ENCODE measurements around the gene SHMT1.
"Not testable (repeated sequence)": the region's sequence is repeated elsewhere in the genome, so short reads cannot be mapped to it uniquely, and the experiment has no call there.

Gene SHMT1

DNA sequence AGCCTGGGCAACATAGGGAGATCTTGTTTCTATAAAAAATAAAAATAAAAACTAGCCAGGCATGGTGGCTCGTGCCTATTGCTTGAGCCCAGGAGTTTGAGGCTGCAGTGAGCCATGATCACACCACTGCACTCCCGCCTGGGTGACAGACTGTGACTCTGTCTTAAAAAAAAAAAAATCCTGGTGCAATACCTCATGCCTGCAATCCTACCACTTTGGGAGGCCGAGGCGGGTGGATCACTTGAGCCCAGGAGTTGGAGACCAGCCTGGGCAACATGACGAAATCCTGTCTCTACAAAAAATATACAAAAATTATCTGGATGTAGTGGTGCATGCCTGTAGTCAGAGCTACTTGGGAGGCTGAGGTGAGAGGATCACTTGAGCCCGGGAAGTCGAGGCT, 20.9 kb upstream of the SHMT1 start:
- H3K4me1 ChIP-seq (ENCODE audit: control insufficient read depth in 1 of 2, insufficient read depth in 1 of 2, low read depth in 1 of 2, low read length in 1 of 2); H3K9me3 ChIP-seq; H3K4me3 ChIP-seq (ENCODE audit: low read depth in 1 of 2, low read length in 1 of 2); H3K27ac ChIP-seq; H3K36me3 ChIP-seq: not testable (repeated sequence)
- H3K27me3 ChIP-seq, result peaks cover 62% of the 10 kb centered on the region

DNA sequence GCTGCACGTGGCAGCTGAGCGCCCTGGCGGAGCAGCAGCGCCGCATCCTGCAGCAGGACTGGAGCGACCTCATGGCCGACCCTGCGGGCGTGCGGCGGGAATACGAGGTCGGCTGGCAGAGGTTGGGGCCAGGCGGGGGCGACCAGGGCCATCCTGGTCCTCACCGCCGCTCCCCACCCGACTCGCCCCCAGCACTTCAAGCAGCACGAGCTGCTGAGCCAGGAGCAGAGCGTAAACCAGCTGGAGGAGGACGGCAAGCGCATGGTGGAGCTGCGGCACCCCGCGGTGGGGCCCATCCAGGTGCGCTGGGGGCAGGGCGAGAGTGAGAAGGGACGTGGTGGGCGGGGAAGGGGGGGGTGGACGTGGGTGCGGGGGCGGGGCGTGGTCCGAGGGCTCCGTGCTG, 19.7 kb upstream of the SHMT1 start:
- H3K4me3 ChIP-seq (ENCODE audit: low read depth in 1 of 2, low read length in 1 of 2); H3K4me1 ChIP-seq (ENCODE audit: control insufficient read depth in 1 of 2, insufficient read depth in 1 of 2, low read depth in 1 of 2, low read length in 1 of 2); H3K27ac ChIP-seq; H3K36me3 ChIP-seq; H3K9me3 ChIP-seq: not testable (repeated sequence)
- H3K27me3 ChIP-seq, result peaks cover 63% of the 10 kb centered on the region

DNA sequence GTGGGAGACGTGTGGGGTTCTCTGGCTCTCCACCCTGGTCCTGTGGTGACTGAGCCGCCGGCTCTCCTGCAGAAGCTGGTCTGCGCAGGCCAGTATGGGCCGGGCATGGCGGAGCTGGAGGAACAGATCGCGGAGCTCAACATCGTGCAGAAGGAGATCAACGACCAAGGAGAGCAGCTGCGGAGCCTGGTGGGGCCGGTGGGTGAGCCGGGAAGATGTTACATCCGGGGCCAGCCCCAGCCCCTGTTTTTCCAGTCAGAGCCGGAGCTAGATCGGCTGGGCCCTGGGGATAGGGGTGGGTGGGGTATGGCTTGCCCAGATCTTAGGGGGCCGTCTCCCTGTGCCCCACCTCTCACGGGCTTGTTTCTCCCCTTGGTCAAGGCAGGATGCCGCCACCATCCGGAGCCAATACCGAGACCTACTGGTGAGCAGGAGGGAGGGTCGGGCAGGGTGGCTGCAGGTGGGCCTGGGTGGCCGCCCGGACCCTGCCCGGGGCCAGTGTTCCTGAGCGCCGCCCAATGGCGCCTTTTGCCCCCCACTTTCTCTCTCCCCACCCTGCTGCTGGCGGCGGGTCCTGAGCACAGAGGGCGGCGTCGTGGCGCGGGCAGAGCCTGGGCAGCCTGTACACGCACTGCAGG, 19.2 kb upstream of the SHMT1 start:
- Histone ChIP-seq H3K27ac (no peak overlapping the region), H3K4me1 (ENCODE audit: control insufficient read depth in 1 of 2, insufficient read depth in 1 of 2, low read depth in 1 of 2, low read length in 1 of 2) (peaks cover 5 to 8% of the 10 kb centered on the region in 2 experiments), H3K9me3 (no peaks in the 10 kb centered on the region), H3K4me3 (ENCODE audit: low read depth in 1 of 2, low read length in 1 of 2) (no peak overlapping the region), H3K36me3 (no peaks in the 10 kb centered on the region), H3K27me3 (peaks cover 63% of the 10 kb centered on the region)
- TF ChIP-seq, protein P1, sequence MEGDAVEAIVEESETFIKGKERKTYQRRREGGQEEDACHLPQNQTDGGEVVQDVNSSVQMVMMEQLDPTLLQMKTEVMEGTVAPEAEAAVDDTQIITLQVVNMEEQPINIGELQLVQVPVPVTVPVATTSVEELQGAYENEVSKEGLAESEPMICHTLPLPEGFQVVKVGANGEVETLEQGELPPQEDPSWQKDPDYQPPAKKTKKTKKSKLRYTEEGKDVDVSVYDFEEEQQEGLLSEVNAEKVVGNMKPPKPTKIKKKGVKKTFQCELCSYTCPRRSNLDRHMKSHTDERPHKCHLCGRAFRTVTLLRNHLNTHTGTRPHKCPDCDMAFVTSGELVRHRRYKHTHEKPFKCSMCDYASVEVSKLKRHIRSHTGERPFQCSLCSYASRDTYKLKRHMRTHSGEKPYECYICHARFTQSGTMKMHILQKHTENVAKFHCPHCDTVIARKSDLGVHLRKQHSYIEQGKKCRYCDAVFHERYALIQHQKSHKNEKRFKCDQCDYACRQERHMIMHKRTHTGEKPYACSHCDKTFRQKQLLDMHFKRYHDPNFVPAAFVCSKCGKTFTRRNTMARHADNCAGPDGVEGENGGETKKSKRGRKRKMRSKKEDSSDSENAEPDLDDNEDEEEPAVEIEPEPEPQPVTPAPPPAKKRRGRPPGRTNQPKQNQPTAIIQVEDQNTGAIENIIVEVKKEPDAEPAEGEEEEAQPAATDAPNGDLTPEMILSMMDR (IDR thresholded peaks at IDR 0.05), result no peak

DNA sequence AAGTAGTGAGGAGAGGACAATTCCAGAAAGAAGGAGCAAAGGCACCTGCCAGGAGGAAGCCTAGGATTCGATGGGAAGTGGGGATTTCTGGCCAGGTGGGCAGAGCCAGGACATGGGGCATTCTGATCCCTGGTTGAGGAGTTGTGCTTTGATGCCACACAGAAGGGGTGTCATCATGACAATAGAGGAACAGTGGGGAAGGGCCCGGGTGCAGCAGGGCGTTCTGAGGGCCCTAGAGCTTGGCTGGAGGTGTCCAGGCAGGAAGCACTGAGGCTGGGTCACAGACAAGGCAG, 18.5 kb upstream of the SHMT1 start:
- Histone ChIP-seq H3K4me3 (ENCODE audit: low read depth in 1 of 2, low read length in 1 of 2) (no peak overlapping the region), H3K4me1 (ENCODE audit: control insufficient read depth in 1 of 2, insufficient read depth in 1 of 2, low read depth in 1 of 2, low read length in 1 of 2) (peaks cover 12 to 14% of the 10 kb centered on the region in 2 experiments), H3K27ac (no peak overlapping the region), H3K9me3 (no peaks in the 10 kb centered on the region), H3K27me3 (peaks cover 63% of the 10 kb centered on the region), H3K36me3 (no peaks in the 10 kb centered on the region)
- TF ChIP-seq, protein P1 (IDR thresholded peaks at IDR 0.05), result no peak

DNA sequence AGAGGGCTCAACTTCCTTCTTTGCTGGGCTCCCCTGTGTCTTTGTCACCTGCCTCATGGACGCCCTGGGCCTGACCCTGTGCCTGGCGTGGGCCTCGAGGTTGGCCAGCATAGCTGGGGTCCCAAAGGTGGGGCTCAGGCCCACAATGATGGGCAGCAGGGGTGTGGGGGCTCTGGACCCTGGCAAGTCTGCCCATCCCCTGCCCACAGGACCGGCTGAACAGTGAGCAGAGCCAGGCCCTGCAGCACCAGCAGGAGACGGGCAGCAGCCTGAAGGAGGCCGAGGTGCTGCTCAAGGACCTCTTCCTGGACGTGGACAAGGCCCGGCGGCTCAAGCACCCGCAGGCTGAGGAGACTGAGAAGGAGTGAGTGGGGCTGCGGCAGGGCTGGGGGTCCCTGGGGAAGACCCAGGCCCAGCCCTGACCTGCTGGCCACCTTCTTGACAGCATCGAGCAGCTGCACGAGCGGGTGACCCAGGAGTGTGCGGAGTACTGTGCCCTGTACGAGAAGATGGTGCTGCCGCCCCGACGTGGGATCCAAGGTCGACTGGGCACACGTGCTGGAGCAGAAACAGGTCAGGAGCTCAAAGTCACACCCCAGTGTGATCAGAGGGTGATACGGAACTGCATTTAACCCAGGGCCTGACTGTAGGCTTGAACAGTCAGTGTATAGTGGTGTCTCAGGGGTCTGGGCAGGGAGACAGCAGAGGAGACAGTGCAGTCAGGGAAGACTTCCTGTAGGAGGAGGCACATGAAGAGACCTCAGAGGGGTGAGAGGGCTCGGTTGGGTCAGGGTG, 18.0 kb upstream of the SHMT1 start:
- Histone ChIP-seq H3K36me3 (no peaks in the 10 kb centered on the region), H3K4me3 (ENCODE audit: low read depth in 1 of 2, low read length in 1 of 2) (no peak overlapping the region), H3K27ac (no peak overlapping the region), H3K9me3 (no peaks in the 10 kb centered on the region), H3K27me3 (peaks cover 63% of the 10 kb centered on the region), H3K4me1 (ENCODE audit: control insufficient read depth in 1 of 2, insufficient read depth in 1 of 2, low read depth in 1 of 2, low read length in 1 of 2) (peaks cover 12 to 17% of the 10 kb centered on the region in 2 experiments)
- TF ChIP-seq, protein P1 (IDR thresholded peaks at IDR 0.05), result no peak

DNA sequence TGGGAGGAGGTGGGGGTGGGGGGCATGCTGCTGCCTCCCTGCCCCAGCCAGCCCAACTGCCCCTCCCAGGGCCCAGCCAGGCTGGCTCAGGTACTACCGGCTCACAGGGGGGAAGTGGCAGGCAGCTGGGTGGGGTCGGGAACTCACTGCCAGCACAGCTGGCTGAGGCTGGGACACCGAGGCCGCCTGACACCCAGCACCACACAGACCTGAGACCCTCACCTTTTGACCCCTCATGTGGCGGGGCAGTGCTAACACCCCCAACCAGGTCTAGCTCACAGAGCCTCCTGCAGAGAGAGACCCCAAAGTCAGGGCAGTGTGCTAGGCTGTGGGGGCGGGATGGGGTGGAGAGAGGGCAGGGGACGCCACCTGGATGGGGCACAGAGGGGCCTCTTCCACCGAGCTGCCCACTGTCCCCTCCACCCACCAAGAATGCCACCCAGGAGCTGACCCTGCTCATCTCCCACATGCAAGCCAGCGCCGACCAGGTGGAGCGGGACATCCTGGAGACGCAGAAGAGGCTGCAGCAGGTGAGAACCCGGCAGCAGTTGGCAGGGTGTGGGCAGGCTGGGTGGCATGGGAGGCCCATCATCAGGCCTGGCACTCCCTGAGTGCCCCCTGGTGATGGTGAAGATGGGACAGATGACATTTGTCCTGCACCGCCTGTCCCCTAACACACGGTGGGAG, 17.3 kb upstream of the SHMT1 start:
- no peaks in the 10 kb centered on the region for H3K36me3 ChIP-seq
- no peak overlapping the region for H3K27ac ChIP-seq
- no peak overlapping the region for H3K4me3 ChIP-seq (ENCODE audit: low read depth in 1 of 2, low read length in 1 of 2)
- H3K9me3 ChIP-seq, result no peaks in the 10 kb centered on the region
- peaks cover 12 to 17% of the 10 kb centered on the region in 2 experiments for H3K4me1 ChIP-seq (ENCODE audit: control insufficient read depth in 1 of 2, insufficient read depth in 1 of 2, low read depth in 1 of 2, low read length in 1 of 2)
- TF ChIP-seq, protein P1 (IDR thresholded peaks at IDR 0.05), result no peak
- peaks cover 57% of the 10 kb centered on the region for H3K27me3 ChIP-seq

All from neutrophil (primary cell).